H1 (cell line): ENCODE data around the gene MACROH2A1. TPM values are rescaled to one million over a fixed set of nuclear protein-coding genes. Genes with fewer than 3 reads are reported as not detected.

Experiments used
- CEBPB ChIP-seq: IDR thresholded peaks from 2 replicates; pipeline ENCODE4 v1.6.1; 2012; ENCODE audit warnings: low read depth, low read length
- ZNF274 ChIP-seq: IDR thresholded peaks from 2 replicates; pipeline ENCODE4 v1.7.0; 2012; ENCODE audit warnings: low read length, borderline replicate concordance; ENCODE audit errors: extremely low read depth
- polyA plus RNA-seq, 7 experiments: library from polyadenylated mRNA; depleted of rRNA in 3 of 7; stranded (reverse) in 5 of 7; unstranded in 2 of 7; fragments of >200 nt in 5 of 7; fragments of 200-250 nt in 2 of 7; gene quantifications; 1 replicate in 5 of 7; 2 replicates in 1 of 7; 4 replicates in 1 of 7; pipeline versions ENCODE4 v1.2.1 to v1.2.3, GENCODE V29; 2011 to 2013; ENCODE audit warnings: missing spikeins in 2 of 7, mixed read lengths in 2 of 7
- total RNA-seq: library from RNA; stranded (reverse); fragmentation: NEBNext Ultra II Directional; extraction: Animal tissue kit (Norgen Biotek cat#: 25700); gene quantifications from 2 replicates; pipeline ENCODE4 v1.2.1, GENCODE V29; 2021

Gene MACROH2A1
- total and polyA plus RNA-seq, 2 of the 8 experiments (the other 6 are each of a cell fraction or from before 2014, with no cell fraction given) = 60.0 to 92.3 TPM

- no peak for TF ChIP-seq CEBPB
- no peak for TF ChIP-seq ZNF274
- TF ChIP-seq, all 59 proteins: peak for 0
These were observed 56.5 kb downstream of the MACROH2A1 start (continued) for GRCh38 chr5:135342551-135342875.
